ENCODE data around the gene GNL3L.
"Not testable (repeated sequence)": the region's sequence is repeated elsewhere in the genome, so short reads cannot be mapped to it uniquely, and the experiment has no call there.

Gene GNL3L

GRCh38 chrX:54529552-54530356 lies at the start of gene GNL3L:
Gene GNL3L (plus strand): TSS chrX:54530219. CDS start chrX:54532567, 2,348 bp downstream.
- DNase-seq (ENCODE audit: low spot score) = peak; percentile 94

- no peak for DNase-seq (ENCODE audit: low spot score)
These were observed 47.0 kb upstream of the GNL3L start for GRCh38 chrX:54482839-54483593.

GRCh38 chrX:54483946-54484345 lies 46.1 kb upstream of the GNL3L start:
- DNase-seq (ENCODE audit: low spot score) = no peak

- DNase-seq (ENCODE audit: low spot score) = no peak
These were observed 45.4 kb upstream of the GNL3L start for GRCh38 chrX:54484666-54485065.

GRCh38 chrX:54489819-54490218 lies 40.2 kb upstream of the GNL3L start:
- not testable (repeated sequence) for DNase-seq (ENCODE audit: low spot score)

GRCh38 chrX:54492340-54492739 lies 37.7 kb upstream of the GNL3L start:
- no peak for DNase-seq (ENCODE audit: low spot score)

- DNase-seq (ENCODE audit: low spot score) = no peak
These were observed 35.6 kb upstream of the GNL3L start for GRCh38 chrX:54494166-54494988.

- no peak for DNase-seq (ENCODE audit: low spot score)
These were observed 34.8 kb upstream of the GNL3L start for GRCh38 chrX:54494989-54495813.

- DNase-seq (ENCODE audit: low spot score) = peak; percentile 84
These were observed 34.1 kb upstream of the GNL3L start, which contains the start of gene FGD1 for GRCh38 chrX:54495814-54496516. Gene FGD1 (minus strand): TSS chrX:54496234. CDS start chrX:54495432, 802 bp downstream.

- DNase-seq (ENCODE audit: low spot score) = no peak
These were observed 33.5 kb upstream of the GNL3L start for GRCh38 chrX:54496517-54496852.

- no peak for DNase-seq (ENCODE audit: low spot score)
These were observed 33.1 kb upstream of the GNL3L start for GRCh38 chrX:54496936-54497335.

- DNase-seq (ENCODE audit: low spot score) = no peak
These were observed 20.6 kb upstream of the GNL3L start for GRCh38 chrX:54509400-54509799.

- no peak for DNase-seq (ENCODE audit: low spot score)
These were observed 868 bp upstream of the GNL3L start for GRCh38 chrX:54529151-54529550.

- DNase-seq (ENCODE audit: low spot score) = no peak
These were observed 410 bp downstream of the GNL3L start for GRCh38 chrX:54530357-54530900.

GRCh38 chrX:54534271-54534670 lies 4.3 kb downstream of the GNL3L start:
- no peak for DNase-seq (ENCODE audit: low spot score)

- DNase-seq (ENCODE audit: low spot score) = no peak
These were observed 10.3 kb downstream of the GNL3L start for GRCh38 chrX:54540289-54540688.

- DNase-seq (ENCODE audit: low spot score) = not testable (repeated sequence)
These were observed 12.2 kb downstream of the GNL3L start for GRCh38 chrX:54542239-54542638.

GRCh38 chrX:54550821-54551220 lies 20.8 kb downstream of the GNL3L start:
- DNase-seq (ENCODE audit: low spot score) = no peak

GRCh38 chrX:54551801-54552200 lies 21.8 kb downstream of the GNL3L start:
- DNase-seq (ENCODE audit: low spot score) = no peak

GRCh38 chrX:54555006-54555405 lies 25.0 kb downstream of the GNL3L start:
- not testable (repeated sequence) for DNase-seq (ENCODE audit: low spot score)

- DNase-seq (ENCODE audit: low spot score) = no peak
These were observed 30.4 kb downstream of the GNL3L start for GRCh38 chrX:54560411-54560810.

All from left forelimb (tissue), 1 donor.